ENCODE data around the gene ITGAV.

DNA sequence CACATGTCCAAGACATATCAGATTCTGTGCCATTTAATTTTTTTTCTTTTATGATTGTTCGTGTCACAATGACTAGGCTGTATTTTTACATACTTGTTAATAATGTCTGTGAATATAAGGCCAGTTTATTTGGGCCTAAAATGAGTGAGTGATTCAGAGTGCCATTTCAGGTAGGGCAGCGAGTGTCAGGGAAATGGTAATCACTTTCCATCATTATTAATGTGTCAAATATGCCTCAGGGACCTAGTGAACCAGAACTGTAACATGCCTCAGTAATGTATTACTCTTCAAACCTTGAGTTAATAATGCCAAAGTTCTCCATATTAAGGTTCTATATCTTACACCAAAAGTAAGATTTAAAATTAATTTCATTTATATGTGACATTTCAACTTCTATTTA, 112.6 kb downstream of the ITGAV start:
- TF ChIP-seq, protein P1, sequence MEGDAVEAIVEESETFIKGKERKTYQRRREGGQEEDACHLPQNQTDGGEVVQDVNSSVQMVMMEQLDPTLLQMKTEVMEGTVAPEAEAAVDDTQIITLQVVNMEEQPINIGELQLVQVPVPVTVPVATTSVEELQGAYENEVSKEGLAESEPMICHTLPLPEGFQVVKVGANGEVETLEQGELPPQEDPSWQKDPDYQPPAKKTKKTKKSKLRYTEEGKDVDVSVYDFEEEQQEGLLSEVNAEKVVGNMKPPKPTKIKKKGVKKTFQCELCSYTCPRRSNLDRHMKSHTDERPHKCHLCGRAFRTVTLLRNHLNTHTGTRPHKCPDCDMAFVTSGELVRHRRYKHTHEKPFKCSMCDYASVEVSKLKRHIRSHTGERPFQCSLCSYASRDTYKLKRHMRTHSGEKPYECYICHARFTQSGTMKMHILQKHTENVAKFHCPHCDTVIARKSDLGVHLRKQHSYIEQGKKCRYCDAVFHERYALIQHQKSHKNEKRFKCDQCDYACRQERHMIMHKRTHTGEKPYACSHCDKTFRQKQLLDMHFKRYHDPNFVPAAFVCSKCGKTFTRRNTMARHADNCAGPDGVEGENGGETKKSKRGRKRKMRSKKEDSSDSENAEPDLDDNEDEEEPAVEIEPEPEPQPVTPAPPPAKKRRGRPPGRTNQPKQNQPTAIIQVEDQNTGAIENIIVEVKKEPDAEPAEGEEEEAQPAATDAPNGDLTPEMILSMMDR (IDR thresholded peaks at IDR 0.05), result no peak
- TF ChIP-seq EZH2 (IDR thresholded peaks at IDR 0.05), result no peak
